HEK293T (cell line): Measurements from ENCODE around the gene TACC2.

Source experiments
- CTBP1 ChIP-seq: fragments of 450-650 bp; IDR thresholded peaks from 2 replicates; pipeline ENCODE4 v1.6.1; 2016; ENCODE audit warnings: borderline replicate concordance
- SUZ12 ChIP-seq: fragments of 450-650 bp; IDR thresholded peaks from 2 replicates; pipeline ENCODE4 v1.6.1; 2016; ENCODE audit warnings: mild to moderate bottlenecking

DNA sequence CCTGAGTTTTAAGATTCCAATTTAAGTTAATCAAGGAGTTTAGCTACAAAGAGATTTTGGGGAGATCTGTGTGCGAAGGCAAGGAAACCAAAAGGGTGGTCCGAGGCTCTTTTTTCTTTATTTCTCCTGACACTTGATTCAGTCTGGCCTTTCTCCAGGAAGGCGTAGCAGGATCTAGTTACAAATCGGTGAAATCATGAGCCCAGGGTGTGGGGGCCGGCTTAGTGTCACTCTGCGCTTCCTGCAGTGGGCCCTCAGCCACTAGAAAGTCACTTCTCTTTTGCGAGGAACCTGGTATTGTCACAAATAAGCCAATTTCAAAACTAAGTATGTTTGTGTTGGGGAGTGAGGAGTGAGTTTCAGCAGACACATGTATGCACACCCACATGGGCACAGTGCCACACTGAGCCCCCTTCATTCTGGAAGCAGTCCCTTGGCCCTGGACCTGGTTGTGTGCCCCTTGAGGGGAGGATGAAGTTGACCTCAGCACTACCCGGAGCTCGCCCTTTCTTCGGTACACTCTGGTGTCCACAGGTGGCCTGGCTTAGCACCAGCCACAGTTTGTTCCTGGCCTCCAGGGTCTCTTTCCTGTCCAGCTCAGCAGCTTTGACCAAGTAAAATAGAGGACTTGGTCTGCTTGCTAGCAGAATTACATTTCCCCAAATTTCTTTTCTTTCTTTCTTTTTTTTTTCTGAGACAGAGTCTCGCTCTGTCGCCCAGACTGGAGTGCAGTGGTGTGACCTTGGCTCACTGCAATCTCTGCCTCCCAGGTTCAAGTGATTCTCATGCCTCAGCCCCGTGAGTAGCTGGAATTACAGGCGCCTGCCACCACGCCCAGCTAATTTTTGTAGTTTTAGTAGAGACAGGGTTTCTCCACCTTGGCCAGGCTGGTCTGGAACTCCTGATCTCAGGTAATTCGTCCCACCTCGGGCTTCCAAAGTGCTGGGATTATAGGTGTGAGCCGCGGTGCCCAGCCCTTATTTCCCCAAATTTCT is 198.2 kb downstream of the TACC2 start:
- no peak for TF ChIP-seq SUZ12
- TF ChIP-seq CTBP1, result no peak
